A673 (cell line): ENCODE data around the gene DSCAML1.

Experiments
- CTCF ChIP-seq: fragments of 300-800, 200-600 bp; sonication (generic); conservative IDR thresholded peaks from 2 replicates; pipeline ENCODE4 v1.5.1; 2017; ENCODE audit warnings: low read depth, mild to moderate bottlenecking, antibody characterized with exemption, low read length, moderate library complexity, mixed read lengths
- EZH2 ChIP-seq: fragments of 200-600 bp; sonication (generic); IDR thresholded peaks from 2 replicates; pipeline ENCODE4 v1.6.1; 2017; ENCODE audit warnings: borderline replicate concordance, low read depth, mild to moderate bottlenecking, mixed read lengths, antibody characterized with exemption, low read length; ENCODE audit not compliant: poor library complexity, severe bottlenecking

- TF ChIP-seq CTCF (no peak), EZH2 (no peak)
Observed at GRCh38 chr11:117437791-117438130, 359.3 kb downstream of the DSCAML1 start.
